ENCODE measurements around the gene RPF1. TPM values are rescaled to one million over a fixed set of nuclear protein-coding genes. Genes with fewer than 3 reads are reported as not detected.
"Not testable (repeated sequence)": the region's sequence is repeated elsewhere in the genome, so short reads cannot be mapped to it uniquely, and the experiment has no call there.

The RPF1 gene
- total RNA-seq, 2 donors from 2014 or later: 26.1 to 31.4 TPM

DNA sequence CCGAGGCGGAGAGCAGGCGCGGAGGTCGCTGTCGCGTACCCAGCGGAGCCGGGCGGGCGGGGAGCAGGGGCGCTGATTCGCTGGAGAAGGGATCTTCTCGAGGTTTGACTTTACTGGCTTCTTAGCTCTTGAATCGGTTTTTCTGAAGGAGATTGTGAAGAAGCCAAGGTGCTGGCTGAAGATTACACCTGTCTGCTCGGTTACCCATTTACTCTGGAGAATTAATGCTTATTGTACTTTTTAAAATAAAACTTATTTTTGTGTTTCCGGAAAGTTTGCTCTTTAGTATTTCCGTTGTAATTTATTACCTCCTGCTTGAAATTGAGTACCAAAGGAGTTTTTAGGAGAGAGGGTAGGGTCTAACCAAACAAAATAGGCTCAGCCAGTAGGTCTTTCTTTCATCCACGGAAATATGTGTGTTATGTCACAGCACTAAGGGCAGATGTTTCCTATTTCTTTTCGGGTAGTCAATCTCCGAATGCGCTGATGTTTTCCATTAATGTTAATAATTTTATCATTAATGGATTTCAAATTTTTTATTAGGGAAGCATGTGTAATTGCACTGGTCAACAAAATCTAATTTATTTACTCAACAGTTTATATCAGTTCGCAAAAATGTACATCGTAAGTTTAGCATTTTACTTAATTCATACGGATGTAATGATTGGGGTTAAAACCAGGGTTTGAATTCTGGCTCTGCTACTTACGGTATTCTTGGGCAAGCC lies 27.8 kb downstream of the RPF1 start:
- Histone ChIP-seq H3K4me1 (peaks cover 4% of the 10 kb centered on the region), H3K9me3 (no peaks in the 10 kb centered on the region), H3K4me3 (peak overlapping the region; percentile 70), H3K27ac (peak overlapping the region; percentile 95), H3K9ac (ENCODE audit: low read depth in 2 of 2, low read length in 2 of 2) (peak overlapping the region; percentile 91 to 97), H3K27me3 (no peaks in the 10 kb centered on the region), H3K36me3 (no peaks in the 10 kb centered on the region)
- DNase-seq: no peak
- intact Hi-C loops (cut with DNase I): loop anchor here (5.0 kb wide), 1 partner anchor 65 kb away; the partner anchor contains the start of gene CTBS
- TF ChIP-seq, protein P1, sequence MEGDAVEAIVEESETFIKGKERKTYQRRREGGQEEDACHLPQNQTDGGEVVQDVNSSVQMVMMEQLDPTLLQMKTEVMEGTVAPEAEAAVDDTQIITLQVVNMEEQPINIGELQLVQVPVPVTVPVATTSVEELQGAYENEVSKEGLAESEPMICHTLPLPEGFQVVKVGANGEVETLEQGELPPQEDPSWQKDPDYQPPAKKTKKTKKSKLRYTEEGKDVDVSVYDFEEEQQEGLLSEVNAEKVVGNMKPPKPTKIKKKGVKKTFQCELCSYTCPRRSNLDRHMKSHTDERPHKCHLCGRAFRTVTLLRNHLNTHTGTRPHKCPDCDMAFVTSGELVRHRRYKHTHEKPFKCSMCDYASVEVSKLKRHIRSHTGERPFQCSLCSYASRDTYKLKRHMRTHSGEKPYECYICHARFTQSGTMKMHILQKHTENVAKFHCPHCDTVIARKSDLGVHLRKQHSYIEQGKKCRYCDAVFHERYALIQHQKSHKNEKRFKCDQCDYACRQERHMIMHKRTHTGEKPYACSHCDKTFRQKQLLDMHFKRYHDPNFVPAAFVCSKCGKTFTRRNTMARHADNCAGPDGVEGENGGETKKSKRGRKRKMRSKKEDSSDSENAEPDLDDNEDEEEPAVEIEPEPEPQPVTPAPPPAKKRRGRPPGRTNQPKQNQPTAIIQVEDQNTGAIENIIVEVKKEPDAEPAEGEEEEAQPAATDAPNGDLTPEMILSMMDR (IDR thresholded peaks at IDR 0.05): no peak

DNA sequence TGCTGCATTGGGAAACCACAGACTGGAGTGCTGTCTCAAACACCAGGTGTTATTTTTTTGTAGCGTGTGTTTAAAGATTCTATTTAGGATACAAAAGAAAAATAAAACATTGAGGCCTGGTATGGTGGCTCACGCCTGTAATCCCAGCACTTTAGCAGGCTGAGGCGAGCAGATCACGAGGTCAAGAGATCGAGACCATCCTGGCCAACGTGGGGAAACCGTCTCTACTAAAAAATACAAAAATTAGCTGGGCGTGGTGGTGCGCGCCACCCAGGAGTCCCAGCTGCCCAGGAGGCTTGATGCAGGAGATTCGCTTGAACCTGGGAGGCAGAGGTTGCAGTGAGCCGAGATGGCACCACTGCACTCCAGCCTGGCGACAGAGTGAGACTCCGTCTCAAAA lies 28.8 kb downstream of the RPF1 start:
- intact Hi-C loops (cut with DNase I): loop anchor here (5.0 kb wide), 1 partner anchor 64 kb away; the partner anchor contains the start of gene CTBS
- not testable (repeated sequence) for DNase-seq; H3K4me3 ChIP-seq; H3K9me3 ChIP-seq; H3K36me3 ChIP-seq; H3K27ac ChIP-seq; H3K4me1 ChIP-seq; H3K27me3 ChIP-seq; H3K9ac ChIP-seq (ENCODE audit: low read depth in 2 of 2, low read length in 2 of 2)

DNA sequence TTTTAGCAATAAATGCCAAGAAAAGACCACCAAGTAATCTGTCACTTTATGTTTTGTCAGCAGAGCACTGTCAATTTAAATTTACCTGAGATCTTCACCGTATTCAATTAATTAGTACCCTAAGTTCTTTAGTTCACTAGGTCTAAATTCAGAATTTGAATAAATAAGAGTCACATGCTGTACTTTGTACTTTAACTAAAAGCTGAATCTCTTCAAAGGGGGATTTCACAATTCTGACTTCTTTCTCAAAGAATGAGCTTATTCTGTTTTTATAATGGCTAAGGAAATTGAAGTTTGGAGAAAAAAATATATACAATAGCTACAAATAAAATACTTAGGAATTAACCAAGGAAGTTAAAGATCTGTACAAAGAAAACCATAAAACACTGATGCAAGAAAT lies 29.4 kb downstream of the RPF1 start:
- H3K9me3 ChIP-seq: no peaks in the 10 kb centered on the region
- TF ChIP-seq, protein P1 (IDR thresholded peaks at IDR 0.05): no peak
- DNase-seq: no peak
- no peak overlapping the region for H3K4me3 ChIP-seq
- intact Hi-C loops (cut with DNase I): loop anchor here (5.0 kb wide), 1 partner anchor 64 kb away; the partner anchor contains the start of gene CTBS
- H3K4me1 ChIP-seq: peaks cover under 1% of the 10 kb centered on the region
- H3K36me3 ChIP-seq: no peaks in the 10 kb centered on the region
- no peak overlapping the region for H3K27ac ChIP-seq
- no peak overlapping the region for H3K9ac ChIP-seq (ENCODE audit: low read depth in 2 of 2, low read length in 2 of 2)
- no peaks in the 10 kb centered on the region for H3K27me3 ChIP-seq

DNA sequence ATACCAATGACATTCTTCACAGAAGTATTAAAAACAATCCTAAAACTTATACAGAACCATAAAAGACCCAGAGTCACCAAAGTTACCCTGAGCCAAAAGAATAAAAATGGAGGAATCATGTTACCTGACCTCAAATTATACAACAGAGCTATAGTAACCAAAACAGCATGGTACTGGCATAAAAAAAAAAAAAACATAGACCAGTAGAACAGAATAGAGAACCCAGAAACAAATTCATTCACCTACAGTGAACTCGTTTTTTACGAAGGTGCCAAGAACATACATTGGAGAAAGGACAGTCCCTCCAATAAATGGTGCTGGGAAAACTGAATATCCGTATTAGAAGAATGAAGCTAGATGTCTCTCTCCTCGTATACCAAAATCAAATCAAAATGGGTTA lies 30.0 kb downstream of the RPF1 start:
- no peak for DNase-seq
- Histone ChIP-seq H3K4me3 (no peak overlapping the region), H3K9ac (ENCODE audit: low read depth in 2 of 2, low read length in 2 of 2) (no peak overlapping the region), H3K4me1 (no peaks in the 10 kb centered on the region), H3K27me3 (no peaks in the 10 kb centered on the region), H3K27ac (no peak overlapping the region), H3K36me3 (no peaks in the 10 kb centered on the region), H3K9me3 (no peaks in the 10 kb centered on the region)
- intact Hi-C loops (cut with DNase I): loop anchor here (5.0 kb wide), 1 partner anchor 63 kb away; the partner anchor contains the start of gene CTBS
- TF ChIP-seq, protein P1 (IDR thresholded peaks at IDR 0.05): no peak

DNA sequence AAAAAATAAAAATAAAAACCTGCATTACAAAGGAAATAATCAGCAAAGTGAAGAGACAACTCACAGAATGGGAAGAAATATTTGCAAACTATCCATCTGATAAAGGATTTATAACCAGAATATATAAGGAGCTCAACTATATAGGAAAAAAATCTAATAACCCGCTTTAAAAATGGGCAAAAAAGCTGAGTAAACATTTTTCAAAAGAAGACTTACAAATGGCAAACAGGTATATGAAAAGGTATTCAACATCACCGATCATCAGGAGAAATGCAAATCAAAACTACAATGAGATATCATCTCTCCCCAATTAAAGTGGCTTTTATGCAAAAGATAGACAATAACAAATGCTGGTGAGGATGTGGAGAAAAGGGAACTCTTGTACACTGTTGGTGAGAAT lies 31.1 kb downstream of the RPF1 start:
- Histone ChIP-seq H3K9me3 (no peaks in the 10 kb centered on the region), H3K27me3 (no peaks in the 10 kb centered on the region), H3K4me3 (no peak overlapping the region), H3K36me3 (no peaks in the 10 kb centered on the region), H3K27ac (no peak overlapping the region), H3K4me1 (no peaks in the 10 kb centered on the region), H3K9ac (ENCODE audit: low read depth in 2 of 2, low read length in 2 of 2) (no peak overlapping the region)
- TF ChIP-seq, protein P1 (IDR thresholded peaks at IDR 0.05): no peak
- no peak for DNase-seq
- intact Hi-C loops (cut with DNase I): no loop called here

DNA sequence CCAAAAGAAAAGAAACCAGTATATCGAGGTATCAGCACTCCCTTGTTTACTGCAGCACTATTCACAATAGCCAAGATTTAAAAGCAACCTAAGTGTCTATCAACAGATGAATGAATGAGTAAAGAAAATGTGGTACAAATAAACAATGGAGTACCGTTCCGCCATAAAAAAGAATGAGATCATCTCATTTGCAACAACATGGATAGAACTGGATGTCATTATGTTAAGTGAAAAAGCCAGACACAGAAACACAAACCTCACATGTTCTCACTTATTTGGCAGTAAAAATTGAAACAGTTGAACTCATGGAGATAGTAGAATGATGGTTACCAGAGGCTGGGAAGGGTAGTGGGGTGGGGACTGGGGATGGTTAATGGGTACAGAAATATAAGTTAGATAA lies 31.6 kb downstream of the RPF1 start:
- Histone ChIP-seq H3K9me3 (no peaks in the 10 kb centered on the region), H3K27ac (no peak overlapping the region), H3K4me3 (no peak overlapping the region), H3K4me1 (no peaks in the 10 kb centered on the region), H3K36me3 (no peaks in the 10 kb centered on the region), H3K27me3 (no peaks in the 10 kb centered on the region), H3K9ac (ENCODE audit: low read depth in 2 of 2, low read length in 2 of 2) (no peak overlapping the region)
- TF ChIP-seq, protein P1 (IDR thresholded peaks at IDR 0.05): no peak
- DNase-seq: no peak
- intact Hi-C loops (cut with DNase I): no loop called here
